Eye (tissue), 1 donor: ENCODE measurements around the gene ANKRD11.
A peak's percentile ranks its signal among the peaks of the same experiment; 100 is the strongest.

Experiments
- DNase-seq: peaks from one replicate; pipeline ENCODE4 v3.0.0-alpha.2; 2015

Gene ANKRD11

DNA sequence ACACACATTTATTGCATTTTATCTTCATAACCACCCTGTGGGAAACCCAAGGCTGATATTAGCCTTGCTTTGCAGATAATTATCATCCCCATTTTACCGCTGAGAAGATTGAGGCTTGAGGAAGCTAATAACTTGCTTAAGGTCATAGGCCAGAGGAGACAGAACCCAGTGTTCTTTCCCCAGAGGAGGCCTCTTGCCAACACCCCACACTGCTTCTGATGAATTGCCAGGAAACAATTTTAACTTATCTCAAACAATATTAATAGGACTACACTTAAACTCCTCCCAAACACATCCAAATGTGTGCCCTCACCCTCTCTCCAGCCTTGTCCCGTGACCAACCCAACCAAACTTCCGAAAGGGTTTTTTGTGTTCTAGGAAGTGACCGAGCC is 15.7 kb upstream of the ANKRD11 start:
- no peak for DNase-seq

DNA sequence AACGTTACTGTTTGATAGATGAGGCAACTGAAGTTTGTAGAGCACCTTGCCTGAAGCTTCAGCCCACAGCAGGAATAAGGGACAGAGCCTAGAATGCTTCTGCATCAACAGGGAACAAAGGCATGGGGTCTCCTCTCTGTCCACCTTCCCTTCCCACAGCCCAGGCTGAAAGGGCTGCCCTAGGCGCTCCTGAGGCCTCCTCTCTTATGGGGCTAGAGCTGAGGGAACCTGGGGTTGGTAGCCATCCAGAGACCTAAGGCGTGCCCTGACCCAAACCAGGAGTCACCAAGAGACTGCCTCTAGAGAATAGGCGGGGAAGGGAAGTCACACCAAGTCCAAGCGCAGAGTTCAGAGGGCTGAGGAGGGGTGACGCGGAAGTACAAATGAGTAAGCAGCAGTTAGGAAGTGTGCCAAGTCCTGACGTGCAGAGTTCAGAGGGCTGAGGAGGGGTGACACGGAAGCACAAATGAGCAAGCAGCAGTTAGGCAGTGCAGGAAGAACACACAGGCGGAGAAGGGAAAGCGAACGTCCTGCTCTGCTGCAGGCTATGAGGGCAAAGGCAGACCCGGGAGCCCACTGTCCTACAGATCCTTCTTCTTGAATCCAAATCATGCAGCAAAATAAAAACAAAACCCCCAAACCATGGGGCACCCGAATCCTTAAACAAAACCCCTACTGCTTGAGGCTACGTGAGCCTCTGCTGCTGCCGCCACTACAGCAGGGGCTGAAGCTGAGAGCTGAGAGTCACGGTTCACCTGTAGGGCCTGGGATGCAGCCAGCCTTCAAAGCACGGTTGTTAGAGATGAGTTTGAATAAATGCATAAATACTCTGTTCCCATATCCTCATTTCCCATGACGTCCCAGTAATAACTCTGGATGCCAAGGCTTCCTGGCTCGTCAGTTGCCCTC is 15.1 kb upstream of the ANKRD11 start:
- DNase-seq: peak; percentile 58

DNA sequence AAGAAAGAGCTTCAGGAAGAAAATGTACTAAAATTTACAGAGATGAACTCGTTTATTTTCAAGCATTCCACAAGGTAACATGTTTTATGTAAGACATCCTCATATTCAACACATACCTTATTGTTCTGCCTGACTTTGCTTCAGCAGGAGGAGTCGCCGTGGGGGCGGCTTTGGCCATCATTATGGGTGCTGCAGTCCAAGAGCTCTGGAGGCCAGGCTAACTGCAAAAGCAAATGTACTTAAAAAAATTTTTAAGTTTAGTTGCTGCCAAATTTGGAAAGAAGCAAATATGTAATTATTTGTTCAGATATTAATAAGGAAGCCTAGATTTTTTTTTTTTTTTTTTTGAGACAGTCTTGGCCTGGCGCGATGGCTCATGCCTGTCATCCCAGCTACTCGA is 13.7 kb upstream of the ANKRD11 start:
- DNase-seq: no peak

DNA sequence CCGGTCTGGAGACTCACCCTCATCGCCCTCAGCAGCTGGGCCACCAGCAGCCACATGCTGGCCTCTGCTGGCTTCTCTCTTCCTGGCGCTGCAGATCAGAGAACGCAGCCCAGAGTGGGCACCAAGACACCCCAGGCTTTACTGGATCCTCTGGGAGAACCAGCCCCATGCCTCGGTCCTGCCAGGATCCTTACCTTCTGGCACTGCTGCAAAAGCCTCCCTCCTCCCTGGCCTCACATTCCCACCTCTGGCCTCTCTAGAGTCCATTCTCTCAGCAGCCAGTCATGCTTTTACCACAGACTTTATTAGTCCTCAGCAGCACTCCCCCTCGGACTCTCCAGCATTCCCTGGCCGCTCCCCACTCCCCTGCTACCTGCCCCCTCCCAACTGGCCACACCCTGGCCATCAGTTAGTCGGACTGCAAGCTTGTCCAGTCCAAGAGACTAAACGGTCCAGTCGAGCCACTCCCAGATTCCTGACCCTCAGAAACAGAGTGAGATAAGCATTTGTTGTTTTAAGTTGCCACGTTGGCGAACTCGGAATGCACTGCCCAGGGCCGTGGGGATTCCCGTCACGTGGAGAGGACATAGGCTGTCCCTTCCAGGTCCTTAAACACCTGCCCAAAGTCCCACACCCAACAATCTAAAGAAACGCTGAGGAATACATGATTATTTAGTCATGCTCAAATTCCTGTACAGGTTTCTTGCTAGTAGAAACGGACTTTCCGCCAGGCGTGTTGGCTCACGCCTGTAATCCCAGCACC is 11.9 kb upstream of the ANKRD11 start:
- no peak for DNase-seq

GRCh38 chr16:89499767-89500166 is 9.4 kb upstream of the ANKRD11 start:
- no peak for DNase-seq

DNA sequence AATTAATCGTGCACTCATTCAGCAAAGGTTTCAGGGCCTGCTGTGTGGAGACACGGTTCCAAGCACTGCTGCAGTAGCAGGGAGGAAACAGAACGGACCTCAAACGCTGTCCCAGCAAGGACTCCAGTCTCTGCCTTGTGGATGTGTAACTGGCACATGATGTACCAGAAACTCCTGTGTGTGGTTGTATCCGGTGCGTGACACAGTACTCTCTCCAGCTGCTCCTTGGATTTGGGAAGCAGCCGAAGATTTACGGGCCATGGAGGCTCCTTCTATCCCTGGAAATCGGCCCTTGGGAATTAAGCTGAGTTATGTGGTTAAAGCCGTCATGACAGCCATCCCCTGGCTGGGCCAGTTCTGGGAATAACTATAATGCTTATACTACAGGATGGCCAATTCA is 8.5 kb upstream of the ANKRD11 start:
- no peak for DNase-seq

GRCh38 chr16:89495121-89495520 is 4.8 kb upstream of the ANKRD11 start:
- no peak for DNase-seq

GRCh38 chr16:89493776-89494175 is 3.4 kb upstream of the ANKRD11 start:
- DNase-seq: peak; percentile 10

DNA sequence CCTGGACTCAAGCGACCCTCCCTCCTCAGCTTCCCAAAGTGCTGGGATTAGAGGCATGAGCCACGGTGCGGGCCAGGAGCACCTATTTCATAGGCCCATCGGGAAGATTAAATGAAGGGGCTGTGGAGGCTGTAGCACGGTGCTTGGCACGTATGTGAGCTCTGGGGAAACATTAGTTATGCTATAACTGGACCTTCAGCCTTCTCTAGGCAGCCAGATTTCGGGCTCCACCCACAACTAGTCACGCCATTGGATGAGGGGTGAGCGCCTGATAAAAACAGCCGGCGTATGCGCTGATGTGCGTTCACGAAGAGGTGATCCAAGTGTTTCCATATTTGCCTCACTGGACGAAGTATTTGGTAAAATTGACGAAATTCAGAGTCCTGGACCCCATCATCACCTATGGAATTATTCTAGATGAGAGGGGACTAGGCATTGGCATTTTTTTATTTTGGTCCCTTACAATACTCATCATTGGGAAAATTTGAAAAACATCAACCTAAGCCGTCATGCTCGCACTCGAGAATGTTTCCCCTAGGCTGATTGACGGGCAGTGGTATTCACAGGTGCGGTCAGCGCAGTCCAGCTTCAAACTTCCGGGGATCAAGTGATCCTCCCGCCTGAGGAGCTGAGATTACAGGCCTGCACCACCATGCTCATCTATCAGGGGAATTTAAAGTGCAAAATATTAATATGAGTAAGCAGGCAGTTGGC is 1.8 kb upstream of the ANKRD11 start:
- DNase-seq: no peak

- peak; percentile 51 for DNase-seq
Measured at GRCh38 chr16:89491238-89491869, 993 bp upstream of the ANKRD11 start.

GRCh38 chr16:89489898-89490438 is 393 bp downstream of the ANKRD11 start:
- no peak for DNase-seq

DNA sequence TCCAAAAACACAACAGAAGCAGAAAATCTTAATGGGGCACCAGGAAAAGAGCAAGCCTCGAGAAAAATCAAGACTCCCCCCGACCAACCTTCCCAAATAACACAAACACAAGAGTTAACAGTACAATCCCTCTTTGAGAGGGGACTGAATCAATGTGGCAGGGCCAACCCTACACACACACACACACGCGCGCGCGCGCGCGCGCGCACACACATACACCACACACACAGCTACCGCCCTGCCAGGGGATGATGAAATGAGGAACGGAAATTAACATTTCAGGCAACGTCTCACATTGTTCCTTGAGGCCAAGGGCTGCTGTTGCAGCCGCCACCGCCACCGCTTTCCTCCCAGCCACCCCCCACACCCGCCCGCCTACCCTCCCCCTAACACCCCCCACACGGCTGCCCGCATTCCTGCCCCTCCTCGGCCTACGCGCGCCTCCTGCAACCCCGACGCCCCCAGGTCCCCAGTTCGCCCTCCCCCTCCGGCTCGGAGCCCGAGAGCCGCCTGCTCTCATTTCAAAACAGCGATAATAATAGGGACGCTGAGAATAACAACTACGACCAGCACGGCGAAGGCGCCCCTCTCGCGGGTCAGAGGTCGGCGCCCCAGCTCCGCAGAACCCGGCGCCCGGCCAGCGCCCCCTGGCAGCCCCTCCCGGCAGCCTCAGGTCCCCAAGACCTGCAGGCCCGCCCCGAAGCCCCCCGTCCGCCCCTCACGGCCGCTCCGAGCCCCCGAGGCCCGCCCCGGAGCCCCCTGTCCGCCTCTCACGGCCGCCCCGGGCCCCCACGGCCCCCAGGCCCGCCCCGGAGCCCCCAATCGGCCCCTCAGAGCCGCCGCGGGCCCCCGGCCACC is 1.1 kb downstream of the ANKRD11 start:
- DNase-seq: peak; percentile 93

- DNase-seq: no peak
Measured at GRCh38 chr16:89485701-89486246, 4.6 kb downstream of the ANKRD11 start.

DNA sequence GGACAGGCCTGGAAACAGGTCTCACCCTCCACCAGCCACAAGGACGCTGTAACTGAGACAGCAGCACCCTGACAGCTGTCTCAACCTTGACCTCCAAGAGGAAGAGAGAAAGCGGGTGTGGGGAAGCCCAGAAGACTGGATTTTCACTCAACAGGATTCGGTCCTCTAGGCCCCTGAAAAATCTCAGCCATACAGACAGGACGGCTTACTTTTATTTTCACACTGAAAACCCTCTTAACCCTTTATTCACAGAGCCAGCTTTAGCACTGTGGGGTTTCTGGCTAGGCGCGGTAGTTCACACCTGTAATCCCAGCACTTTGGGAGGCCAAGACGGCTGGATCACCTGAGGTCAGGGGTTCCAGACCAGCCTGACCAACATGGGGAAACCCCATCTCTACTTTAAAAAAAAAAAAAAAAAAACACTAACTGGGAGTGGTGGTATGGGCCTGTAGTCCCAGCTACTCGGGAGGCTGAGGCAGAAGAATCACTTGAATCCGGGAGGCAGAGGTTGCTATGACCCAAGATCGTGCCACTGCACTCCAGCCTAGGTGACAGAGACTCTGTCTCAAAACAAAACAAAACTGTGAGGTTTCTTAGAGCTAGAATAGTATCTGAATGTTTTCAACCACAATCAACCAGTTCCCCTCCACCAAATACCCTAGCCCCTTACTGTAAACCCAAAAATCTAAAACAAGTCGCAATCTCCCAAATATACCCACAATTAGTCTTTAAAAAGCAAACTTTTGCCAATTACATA is 5.3 kb downstream of the ANKRD11 start:
- no peak for DNase-seq

DNA sequence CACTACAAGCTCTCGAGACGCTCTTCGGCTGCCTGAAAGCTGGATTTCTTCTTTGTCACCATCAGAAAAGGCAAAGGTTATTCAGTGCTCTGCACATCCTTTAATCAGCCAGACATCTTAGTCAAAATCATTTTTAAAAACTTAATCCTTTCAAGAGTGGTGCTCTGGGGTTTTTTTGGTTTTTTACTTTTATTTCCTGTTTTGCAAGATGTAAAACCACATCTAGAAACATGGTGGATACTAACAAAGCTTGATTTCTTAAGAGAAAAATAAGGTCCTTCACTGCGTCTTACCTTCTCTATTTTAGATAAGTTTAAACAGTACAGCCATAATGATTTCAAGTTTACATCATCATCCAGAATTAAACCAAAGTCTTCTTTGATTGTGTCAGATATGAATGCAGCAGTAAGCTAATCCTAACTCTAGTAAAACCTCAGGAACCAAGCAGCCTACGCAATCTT is 6.3 kb downstream of the ANKRD11 start:
- DNase-seq: no peak

DNA sequence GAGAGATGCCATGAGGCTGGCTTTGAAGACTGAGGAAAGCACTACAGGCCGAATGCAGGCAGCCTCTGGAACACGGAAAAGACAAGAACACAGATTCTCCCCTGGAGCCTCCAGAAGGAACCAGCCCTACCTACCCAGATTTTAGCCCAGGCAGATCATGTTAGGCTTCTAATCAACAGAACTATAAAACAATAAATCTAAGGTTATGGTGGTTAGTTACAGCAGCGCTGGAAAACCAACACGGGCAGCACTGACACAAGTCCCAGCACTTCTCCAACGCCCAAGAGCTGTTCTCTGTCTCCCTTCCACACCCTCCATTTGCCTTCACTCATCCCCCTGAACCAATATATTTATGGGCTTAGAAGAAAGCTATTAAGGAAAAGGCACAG is 7.5 kb downstream of the ANKRD11 start:
- DNase-seq: no peak

GRCh38 chr16:89482150-89482816 is 8.1 kb downstream of the ANKRD11 start:
- no peak for DNase-seq

DNA sequence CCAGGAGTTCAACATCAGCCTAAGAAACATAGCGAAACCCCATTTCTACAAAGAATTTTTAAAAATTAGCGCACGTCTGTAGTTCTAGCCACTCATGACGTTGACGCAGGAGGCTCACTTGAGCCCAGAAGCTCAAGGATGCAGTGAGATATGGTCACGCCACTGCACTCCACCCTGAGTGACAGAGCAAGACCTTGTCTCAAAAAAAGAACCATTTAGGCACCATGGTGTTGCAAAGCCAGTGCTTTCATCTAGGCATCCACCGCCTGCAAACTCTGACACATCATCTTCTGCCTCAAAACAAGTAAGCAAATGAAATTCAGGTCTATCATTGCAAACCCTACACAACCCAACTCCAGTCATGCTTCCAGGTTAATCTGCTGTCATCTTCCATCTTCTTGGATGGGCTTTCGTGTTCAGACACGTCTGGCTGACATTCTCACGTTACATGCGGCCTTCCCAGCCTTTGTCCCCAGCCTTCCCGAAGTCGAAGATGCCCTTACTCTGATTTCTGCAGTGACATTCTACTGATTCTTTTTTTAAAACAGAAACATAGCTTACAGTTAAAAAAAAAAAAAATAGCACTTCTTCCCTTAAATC is 8.9 kb downstream of the ANKRD11 start:
- DNase-seq: no peak

DNA sequence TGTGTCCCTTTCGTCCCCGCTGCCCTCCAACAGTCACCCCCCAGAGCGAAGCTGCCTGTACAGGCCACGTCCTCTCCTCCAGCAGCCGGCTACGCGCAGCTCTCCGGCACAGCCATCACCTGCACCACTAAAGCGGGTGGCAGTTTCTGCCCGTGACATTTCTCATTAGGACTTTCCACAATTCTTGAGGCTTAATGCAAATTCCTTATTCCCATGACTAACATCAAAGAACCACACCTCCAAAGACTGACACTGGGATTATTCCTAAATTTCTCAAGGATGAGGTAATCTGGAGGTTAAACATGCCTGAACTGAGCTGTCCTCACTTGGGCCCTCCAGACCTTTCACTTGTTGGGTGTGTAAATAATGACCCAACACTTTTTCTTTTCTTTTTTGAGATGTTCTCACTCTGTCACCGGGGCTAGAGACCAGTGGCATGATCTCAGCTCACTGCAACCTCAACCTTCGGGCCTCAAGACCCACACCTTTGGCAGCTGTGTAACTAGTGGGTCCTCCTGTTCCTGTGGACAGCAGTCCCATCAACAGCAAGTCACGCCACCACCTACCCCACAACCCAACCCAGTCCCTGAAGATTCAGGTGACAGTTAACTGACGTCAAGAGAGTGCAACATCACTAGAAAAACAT is 11.7 kb downstream of the ANKRD11 start:
- no peak for DNase-seq
